ENCODE measurements around the gene PRPF19. TPM values are rescaled to one million over a fixed set of nuclear protein-coding genes. Genes with fewer than 3 reads are reported as not detected.

The PRPF19 gene
- total and polyA plus RNA-seq, 3 donors from 2014 or later = 71.6 to 109 (median 79.8) TPM

- Histone ChIP-seq H3K36me3 (ENCODE audit: low read depth, missing control alignments) (no peaks in the 10 kb centered on the region), H3K27ac (no peak overlapping the region), H3K4me1 (peaks cover 7% of the 10 kb centered on the region), H3K4me3 (no peak overlapping the region), H3K27me3 (no peaks in the 10 kb centered on the region), H3K9me3 (no peaks in the 10 kb centered on the region)
- intact Hi-C loops (cut with DNase I; ENCODE audit: low total_unique reads) = no loop called here
- no peak for TF ChIP-seq POLR2A (IDR thresholded peaks at IDR 0.05)
- TF ChIP-seq, protein P1, sequence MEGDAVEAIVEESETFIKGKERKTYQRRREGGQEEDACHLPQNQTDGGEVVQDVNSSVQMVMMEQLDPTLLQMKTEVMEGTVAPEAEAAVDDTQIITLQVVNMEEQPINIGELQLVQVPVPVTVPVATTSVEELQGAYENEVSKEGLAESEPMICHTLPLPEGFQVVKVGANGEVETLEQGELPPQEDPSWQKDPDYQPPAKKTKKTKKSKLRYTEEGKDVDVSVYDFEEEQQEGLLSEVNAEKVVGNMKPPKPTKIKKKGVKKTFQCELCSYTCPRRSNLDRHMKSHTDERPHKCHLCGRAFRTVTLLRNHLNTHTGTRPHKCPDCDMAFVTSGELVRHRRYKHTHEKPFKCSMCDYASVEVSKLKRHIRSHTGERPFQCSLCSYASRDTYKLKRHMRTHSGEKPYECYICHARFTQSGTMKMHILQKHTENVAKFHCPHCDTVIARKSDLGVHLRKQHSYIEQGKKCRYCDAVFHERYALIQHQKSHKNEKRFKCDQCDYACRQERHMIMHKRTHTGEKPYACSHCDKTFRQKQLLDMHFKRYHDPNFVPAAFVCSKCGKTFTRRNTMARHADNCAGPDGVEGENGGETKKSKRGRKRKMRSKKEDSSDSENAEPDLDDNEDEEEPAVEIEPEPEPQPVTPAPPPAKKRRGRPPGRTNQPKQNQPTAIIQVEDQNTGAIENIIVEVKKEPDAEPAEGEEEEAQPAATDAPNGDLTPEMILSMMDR (IDR thresholded peaks at IDR 0.05) = no peak
- WGBS, 2 donors = 87 to 89% methylated on average over 4 of the region's 4 CpGs
- no peak for DNase-seq
Measured at GRCh38 chr11:60929764-60930163, 23.4 kb upstream of the PRPF19 start.

DNA sequence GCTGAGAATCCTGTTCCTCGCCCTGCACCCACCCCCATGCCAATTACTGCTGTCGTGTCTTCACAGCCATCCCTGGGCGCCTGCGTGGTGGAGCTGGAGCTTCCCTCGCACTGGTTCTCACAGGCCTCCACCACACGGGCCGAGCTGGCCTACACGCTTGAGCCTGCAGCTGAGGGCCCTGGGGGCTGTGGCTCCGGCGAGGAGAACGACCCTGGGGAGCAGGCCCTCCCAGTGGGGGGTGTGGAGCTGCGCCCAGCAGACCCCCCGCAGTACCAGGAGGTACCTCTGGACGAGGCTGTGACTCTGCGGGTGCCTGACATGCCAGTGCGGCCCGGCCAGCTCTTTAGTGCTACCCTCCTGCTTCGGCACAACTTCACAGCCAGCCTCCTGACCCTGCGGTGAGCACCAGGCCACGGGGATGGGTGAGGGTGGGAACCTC is 22.2 kb upstream of the PRPF19 start:
- DNase-seq = no peak
- no peak for TF ChIP-seq POLR2A (IDR thresholded peaks at IDR 0.05)
- TF ChIP-seq, protein P1 (IDR thresholded peaks at IDR 0.05) = no peak
- intact Hi-C loops (cut with DNase I; ENCODE audit: low total_unique reads) = no loop called here
- H3K4me3 ChIP-seq = no peak overlapping the region
- H3K9me3 ChIP-seq = no peaks in the 10 kb centered on the region
- peaks cover 15% of the 10 kb centered on the region for H3K4me1 ChIP-seq
- H3K27ac ChIP-seq = no peak overlapping the region
- 89 to 93% methylated on average over 12 to 20 of the region's 20 CpGs for WGBS, 2 donors
- no peaks in the 10 kb centered on the region for H3K27me3 ChIP-seq
- no peaks in the 10 kb centered on the region for H3K36me3 ChIP-seq (ENCODE audit: low read depth, missing control alignments)

DNA sequence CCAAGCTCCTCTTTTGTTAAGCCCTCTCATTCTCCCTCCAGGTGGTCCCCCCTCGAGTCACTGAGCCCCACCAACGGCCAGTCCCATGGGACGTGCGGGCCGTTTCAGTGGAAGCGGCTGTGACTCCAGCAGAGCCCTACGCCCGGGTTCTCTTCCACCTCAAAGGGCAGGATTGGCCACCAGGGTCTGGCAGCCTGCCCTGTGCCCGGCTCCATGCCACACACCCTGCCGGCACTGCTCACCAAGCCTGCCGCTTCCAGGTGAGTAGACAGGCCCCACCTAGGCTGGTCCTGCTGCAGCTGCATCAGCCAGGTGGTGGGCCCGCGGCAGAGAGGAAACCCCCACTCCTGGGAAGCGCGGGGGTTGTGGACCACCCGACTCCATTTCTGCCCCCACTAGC is 21.2 kb upstream of the PRPF19 start:
- no peak for TF ChIP-seq POLR2A (IDR thresholded peaks at IDR 0.05)
- TF ChIP-seq, protein P1 (IDR thresholded peaks at IDR 0.05) = no peak
- 86 to 91% methylated on average over 12 to 16 of the region's 16 CpGs for WGBS, 2 donors
- no peaks in the 10 kb centered on the region for H3K27me3 ChIP-seq
- H3K4me3 ChIP-seq = no peak overlapping the region
- H3K27ac ChIP-seq = no peak overlapping the region
- no peaks in the 10 kb centered on the region for H3K9me3 ChIP-seq
- intact Hi-C loops (cut with DNase I; ENCODE audit: low total_unique reads) = no loop called here
- H3K4me1 ChIP-seq = peaks cover 15% of the 10 kb centered on the region
- no peak for DNase-seq
- H3K36me3 ChIP-seq (ENCODE audit: low read depth, missing control alignments) = no peaks in the 10 kb centered on the region

DNA sequence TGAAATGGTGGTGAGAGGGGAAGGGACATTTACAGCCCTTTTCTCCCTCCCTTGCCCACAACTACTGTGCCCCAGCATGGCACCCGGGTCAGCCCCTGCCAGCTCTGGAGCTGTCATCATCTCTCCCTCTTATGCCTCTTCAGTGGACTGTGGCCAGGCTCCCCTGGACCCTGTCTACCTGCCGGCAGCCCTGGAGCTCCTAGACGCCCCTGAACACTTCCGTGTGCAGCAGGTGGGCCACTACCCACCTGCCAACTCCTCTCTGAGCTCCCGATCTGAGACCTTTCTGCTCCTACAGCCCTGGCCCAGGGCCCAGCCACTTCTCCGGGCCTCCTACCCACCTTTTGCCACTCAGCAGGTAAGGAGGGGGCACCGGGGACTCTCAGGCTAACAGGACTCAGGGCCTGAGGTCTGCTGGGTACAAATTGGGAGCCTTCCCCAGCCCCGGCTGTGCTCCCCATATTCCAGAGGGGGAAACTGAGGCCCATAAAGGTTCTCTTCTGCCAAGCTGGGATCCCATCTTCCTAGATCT is 20.7 kb upstream of the PRPF19 start:
- Histone ChIP-seq H3K4me3 (no peak overlapping the region), H3K9me3 (no peaks in the 10 kb centered on the region), H3K4me1 (peaks cover 15% of the 10 kb centered on the region), H3K27ac (no peak overlapping the region), H3K36me3 (ENCODE audit: low read depth, missing control alignments) (no peaks in the 10 kb centered on the region), H3K27me3 (no peaks in the 10 kb centered on the region)
- 93 to 94% methylated on average over 7 to 8 of the region's 8 CpGs for WGBS, 2 donors
- DNase-seq = no peak
- no peak for TF ChIP-seq POLR2A (IDR thresholded peaks at IDR 0.05)
- TF ChIP-seq, protein P1 (IDR thresholded peaks at IDR 0.05) = no peak
- intact Hi-C loops (cut with DNase I; ENCODE audit: low total_unique reads) = no loop called here

DNA sequence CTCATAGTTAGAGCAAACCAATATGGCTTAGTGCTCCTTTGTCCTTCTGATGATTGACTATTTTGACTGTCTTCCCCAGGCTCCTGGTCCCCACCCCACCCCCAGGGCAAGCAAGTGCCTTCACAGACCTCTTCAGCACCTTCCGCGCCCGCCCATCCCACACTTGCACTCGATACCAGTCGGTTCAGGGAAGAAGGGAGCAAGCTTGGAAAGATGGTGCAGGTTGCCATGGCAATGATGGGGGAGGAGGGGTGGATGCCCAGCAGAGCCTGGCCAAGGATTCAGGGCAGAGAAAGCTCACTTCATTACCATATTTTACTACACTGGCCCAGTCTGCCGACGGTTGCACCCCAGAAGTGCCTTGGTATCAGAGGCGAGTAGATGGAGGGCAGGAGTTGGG is 20.1 kb upstream of the PRPF19 start:
- DNase-seq = no peak
- Histone ChIP-seq H3K4me1 (peaks cover 15% of the 10 kb centered on the region), H3K36me3 (ENCODE audit: low read depth, missing control alignments) (no peaks in the 10 kb centered on the region), H3K9me3 (no peaks in the 10 kb centered on the region), H3K27me3 (no peaks in the 10 kb centered on the region), H3K27ac (no peak overlapping the region), H3K4me3 (no peak overlapping the region)
- WGBS, 2 donors = 93 to 96% methylated on average over 8 of the region's 8 CpGs
- intact Hi-C loops (cut with DNase I; ENCODE audit: low total_unique reads) = no loop called here
- no peak for TF ChIP-seq POLR2A (IDR thresholded peaks at IDR 0.05)
- TF ChIP-seq, protein P1 (IDR thresholded peaks at IDR 0.05) = no peak
